ENCODE measurements around the gene FLT4. TPM values are rescaled to one million over a fixed set of nuclear protein-coding genes. Genes with fewer than 3 reads are reported as not detected.

Gene FLT4
- total RNA-seq, 1 donor from 2014 or later: 2.3 TPM

DNA sequence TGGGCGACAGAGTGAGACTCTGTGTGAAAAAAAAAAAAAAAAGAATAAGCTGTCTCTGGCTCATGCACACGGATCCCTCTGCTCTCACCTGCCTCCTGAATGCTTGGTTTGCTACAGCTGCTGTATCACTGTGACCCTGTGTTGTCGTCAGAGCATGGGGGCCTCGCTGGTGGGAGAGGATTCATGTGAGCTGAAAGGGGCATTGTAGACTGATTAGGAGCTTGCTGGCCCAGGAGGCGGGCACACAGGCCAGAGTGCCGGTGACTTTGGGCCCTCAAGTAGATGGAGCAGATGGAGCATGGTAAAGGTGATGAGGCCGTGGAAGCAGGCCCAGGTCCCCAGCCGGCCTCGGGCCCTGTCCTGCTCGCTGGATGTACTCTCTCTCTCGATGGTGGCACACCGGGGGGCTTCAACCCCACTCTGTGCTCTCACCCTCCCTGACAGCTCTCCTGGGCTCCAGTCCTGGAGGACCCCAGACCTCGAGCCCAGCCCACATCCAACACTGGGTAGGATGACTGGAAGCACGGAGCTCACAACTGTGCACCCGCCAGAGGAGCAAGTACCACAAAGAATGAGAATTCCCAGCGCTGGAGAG is 7.1 kb downstream of the FLT4 start:
- no peak for DNase-seq

DNA sequence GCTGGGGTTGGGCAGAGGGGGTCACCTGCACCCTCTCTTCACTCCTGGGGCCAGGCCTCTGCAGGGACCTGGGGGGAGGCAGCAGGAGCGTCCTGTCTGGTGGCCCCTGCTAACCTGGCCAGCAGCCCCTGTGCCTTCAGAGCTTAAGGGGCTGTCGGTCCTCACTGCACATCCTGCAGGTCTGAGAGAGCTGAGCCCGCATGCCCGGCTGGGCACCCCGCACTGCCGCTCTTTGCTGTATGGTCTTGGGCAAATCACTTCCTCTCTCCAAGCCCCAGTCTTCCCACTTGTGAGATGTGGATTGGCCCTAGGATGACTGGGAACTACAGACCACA is 7.9 kb downstream of the FLT4 start:
- no peak for DNase-seq

DNA sequence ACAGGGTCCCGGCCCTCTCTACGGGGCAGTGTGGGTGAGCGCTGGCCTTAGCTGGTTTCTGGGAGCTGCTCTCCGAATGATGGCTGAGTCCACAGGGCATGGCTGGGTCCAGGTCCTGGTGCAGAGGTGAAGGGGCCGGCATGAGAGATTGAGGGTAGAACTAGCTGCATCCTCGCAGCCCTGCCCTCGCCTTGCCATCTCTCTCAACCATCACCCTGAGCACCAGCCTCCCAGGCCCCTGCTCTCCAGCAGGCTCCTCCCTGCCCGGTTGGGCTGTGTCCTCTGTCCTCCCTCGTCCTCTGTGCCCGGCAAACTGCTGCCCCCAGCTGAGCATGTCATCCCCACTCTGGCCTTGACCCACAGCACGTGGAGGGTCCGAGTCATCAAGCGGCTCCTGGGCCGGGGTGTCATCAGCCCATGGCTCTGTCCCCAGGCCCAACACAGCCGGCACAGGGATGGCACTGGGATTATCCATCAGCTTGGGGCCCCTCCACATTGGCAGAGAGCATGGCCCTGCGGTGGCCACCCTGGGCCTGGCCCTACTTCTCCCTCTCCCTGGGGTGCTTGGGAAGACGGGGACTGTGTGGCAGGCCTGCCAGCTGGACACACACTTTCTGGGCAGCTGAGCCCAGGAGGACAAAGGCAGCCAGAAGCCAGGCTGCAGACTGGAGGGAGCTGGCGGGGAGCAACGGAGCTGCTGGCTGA is 8.4 kb downstream of the FLT4 start:
- no peak for DNase-seq

DNA sequence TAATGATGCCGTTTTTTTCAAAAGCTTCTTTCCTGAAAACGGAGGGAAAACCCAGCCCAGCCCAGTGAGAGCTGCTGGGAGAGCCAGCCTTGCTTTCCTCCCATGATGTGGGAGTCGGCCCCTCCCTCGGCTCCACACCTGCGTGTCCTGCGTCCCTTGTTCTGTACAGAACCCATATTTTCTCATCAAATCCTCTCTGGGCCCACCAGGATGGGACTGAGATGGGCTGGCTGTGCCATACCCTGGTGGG is 8.9 kb downstream of the FLT4 start:
- no peak for DNase-seq

DNA sequence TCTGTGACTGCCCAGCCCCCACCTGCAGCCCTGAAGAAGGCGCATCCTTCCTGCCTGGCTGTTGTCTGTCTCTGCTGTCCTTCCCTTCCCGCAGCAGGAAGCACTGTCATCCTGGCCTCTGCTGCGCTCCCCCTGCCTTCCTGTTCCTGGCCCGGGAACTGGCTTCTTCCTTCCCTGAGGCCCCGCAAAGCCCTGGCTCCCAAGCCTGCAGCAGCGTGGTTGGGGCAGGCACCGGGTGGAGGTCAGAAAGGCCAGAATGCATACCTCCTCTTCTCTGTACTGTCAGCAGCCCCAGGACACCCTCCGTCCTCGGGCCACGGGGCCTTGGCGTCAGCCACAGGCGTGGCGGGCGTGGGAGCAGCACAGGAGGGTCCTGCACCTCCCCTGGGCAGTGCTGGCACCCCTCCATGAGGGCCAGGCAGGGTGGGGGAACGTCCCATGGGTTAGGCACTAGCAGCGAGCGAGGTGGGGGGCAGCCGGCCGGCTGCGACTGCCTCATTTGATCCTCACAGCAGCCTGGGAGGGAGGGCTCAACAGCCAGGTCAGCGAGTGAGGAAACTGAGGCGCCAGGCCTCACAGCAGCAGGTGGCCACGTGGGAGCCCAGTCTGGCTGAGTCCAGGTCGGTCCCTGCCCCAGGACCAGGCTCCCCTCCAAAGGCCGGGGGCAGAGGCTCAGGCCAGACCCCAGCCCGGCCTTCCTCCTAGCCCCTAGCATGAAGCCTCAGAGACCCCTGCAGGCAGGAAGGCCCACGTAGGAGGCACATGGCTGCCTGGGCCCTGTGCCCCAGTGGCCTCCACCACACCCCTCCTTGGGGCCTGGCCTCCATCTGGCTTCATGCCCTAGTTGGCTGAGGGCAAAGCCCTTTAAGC is 9.4 kb downstream of the FLT4 start:
- no peak for DNase-seq

DNA sequence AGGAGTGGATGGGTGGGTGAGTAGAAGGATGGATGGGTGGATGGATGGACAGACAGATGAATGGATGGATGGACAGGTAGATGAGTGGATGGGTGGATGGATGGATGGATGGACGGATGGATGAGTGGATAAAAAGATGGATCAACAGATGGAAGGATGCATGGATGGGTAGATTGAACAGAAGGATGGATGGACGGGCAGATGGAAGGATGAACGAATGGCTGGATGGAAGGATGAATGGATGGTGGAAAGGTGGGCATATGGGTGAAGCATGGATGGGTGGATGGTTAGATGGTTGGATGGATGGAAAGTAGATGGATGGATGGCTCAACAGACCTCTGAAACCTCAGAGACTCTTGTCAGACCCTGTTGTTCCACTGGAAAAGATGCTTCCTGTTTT is 10.1 kb downstream of the FLT4 start:
- DNase-seq: no peak

DNA sequence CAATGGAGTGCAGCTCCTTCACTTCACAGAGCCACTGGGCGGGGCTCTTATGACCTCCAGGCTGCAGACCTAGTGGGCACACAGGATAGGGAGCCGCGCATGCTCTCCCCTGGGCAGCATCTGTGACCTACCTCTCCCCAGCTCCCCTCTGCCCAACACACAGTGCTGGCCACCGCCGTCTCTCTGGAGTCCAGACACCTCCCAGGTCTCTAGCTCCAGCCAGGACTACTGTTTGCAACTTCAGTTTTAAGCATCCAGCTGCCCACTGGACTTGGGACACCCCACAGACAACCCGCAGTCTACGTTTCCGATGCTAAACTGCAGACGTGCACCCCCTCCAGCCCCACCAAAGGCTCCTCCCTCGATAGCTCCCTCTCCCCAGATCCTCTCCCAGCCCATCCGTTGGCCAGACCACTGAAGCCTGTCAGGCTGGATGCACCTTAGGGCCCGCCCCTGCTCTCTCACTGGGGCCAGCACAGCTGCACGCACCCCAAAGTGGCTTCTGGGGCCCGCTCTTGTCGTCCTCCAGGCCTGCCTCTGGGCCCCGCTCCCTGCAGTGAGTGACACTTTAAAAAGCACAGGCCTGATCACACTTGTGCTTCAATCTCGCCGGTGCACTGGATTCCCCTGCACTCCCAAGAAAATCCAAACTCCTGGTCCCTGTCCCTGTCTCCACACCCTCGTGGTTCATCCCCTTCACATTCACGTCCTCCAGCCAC is 11.3 kb downstream of the FLT4 start:
- no peak for DNase-seq

DNA sequence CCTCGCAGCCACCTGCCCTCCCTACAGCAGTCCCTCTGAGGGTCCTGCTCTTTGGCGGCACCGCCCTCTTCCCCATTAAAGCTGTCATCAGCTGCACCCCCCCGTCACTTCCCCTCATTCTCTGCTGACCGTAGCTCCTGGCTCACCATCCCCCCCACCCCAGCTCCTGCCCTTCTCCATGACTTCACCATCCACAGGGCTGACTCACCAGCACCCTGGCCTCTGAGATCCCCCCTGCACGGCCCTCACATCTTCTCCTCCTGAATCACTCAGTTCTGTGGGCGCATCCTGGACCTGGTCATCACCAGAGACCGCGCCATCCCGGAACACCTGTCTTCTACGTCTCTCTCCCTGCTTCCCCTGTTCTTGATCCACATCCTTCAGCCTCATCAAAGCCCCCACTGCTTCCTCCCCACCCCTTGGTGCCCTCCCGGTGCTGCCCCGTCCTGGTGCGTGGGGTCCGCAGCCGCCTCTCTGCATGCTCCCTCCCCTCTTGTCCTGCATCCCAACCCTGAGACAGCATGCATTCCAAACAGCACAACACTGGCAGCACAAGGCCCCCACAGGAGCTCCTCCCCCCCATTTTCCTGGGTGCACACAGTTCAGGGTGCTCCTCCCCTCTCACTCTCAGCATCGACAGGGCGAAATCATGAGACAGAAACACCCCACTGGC is 12.9 kb downstream of the FLT4 start:
- no peak for DNase-seq

DNA sequence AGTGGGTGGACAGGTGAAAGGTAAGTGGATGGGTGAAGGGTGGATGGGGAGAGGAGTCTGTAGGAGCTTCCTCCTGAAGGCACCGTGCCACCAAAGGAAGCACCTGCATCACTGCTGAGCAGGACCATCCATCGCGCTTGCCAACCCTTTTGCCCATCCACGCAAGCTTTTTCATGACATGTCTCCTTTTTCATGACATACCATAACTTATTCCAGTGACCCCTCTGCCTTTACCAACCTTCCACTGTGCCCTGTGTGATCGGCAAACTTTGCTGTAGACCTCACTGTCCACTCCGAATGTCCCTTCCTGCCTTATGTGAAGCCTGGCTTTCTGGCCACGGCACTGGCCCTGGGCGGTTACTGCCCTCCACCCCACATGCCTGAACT is 13.4 kb downstream of the FLT4 start:
- DNase-seq: no peak

DNA sequence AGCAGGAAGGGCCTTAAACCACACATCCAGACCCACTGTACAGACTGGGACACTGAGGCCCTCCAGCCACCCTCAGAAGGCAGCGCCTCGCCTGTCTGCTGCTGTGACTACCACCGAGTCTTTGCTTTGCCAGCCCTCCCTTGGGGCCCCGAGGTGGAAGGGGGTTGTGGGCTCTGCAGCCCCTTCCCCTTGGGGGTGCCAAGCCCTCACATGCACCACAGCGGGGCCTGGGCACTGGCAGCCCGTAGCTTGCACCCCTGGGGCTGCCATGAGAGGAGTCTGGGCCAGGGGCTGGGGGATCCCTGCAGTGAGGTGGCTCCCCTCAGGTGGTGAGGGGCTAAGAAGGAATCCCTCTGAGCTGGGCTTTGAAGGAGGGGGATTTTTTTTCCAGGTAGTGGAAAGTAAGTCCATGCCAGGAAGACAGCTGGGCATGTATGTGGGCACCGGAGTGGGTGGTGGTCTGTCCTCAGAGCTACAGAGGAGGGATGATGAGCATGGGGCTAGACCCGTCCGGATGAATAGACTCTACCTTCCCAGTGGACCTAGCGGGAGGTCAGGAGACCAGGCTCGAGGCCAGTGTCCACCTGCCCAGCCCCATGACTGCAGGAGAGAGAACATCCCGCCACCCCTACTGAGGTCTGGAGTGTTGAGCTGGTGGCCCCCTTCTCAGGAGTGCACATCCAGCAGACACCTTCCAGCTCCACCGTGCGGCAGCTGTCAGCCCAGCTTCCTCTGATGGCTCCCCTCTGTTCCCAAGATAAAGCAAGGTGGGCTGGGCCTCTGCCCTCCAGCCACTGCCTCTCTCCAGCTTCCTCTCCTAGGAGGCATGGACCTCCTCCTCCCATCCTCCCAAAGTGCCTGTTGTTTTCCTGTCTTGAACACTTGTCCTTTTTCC is 15.9 kb downstream of the FLT4 start:
- no peak for DNase-seq

DNA sequence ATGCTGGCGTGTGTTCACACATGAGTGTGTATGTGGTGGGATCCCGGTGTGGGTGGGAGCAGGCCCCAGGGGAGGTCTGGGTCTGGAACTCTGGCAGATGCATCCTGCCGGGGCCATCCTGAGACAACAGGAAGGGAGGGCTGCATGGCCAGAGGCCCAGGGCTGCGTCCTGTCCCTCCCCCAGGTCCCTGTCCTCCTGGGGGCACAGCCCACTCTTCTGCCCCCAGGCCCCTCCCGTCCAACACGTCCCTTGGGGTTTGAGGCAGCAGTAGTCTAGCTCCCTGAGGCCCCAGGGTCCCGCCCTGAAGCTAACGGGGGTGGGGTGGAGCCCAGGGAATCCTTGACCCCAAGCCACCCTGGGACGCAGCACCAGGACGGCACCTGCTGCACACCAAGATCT is 16.6 kb downstream of the FLT4 start:
- DNase-seq: no peak

DNA sequence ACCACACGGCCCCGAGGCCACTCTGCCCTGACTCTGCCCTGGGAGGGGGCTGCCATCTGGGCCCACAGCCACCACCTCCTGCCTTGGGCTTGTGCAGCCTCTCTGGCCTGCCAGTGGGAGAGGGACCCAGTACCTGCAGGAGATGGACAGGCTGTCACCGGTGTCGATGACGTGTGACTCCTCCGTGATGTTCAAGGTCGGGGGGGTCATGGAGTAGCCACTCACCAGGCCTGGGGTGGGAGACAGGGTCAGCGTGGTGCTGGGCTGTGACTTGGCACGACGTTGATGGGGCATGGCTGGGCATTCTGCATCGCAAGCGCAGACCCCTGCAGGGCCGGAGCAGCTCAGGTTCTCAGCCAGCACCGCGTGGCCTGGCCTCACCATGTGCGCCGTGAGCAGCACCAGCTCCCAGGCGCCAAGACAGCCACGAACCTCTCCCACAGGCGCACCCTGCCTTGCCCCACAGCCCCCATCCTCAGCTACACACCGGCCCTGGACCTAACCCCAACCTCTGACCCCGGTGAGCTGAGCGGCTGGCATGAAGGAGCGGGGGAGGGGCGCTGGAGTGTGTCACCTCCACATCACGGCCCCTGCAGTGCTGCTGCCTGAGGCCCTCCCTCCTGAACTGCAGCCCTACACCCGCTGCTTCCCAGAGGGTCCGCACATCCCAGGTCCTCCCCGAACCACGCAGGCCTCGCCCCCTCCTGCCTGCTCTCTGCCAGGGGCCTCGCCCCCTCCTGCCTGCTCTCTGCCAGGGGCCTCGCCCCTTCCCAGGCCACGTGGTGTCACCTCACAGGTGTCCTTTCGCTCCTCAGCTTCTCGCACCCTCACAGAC is 17.6 kb downstream of the FLT4 start:
- DNase-seq: no peak

DNA sequence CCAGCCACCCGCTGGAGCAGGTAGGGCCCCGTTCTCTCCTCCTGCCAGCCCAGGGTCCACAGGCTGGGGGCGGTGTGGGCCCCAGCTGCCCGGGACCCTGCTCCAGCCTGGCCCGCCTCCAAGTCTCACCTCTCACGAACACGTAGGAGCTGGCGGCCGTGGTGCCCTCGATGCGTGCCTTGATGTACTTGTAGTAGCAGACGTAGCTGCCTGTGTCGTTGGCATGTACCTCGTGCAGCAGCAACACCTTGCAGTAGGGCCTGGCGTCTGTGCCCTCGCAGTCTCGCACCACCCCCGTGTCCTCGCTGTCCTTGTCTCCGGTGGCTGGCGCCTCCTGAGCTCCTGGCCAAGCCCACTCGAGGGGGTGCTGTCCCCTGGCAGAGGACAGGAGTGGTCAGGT is 19.0 kb downstream of the FLT4 start:
- DNase-seq: no peak

DNA sequence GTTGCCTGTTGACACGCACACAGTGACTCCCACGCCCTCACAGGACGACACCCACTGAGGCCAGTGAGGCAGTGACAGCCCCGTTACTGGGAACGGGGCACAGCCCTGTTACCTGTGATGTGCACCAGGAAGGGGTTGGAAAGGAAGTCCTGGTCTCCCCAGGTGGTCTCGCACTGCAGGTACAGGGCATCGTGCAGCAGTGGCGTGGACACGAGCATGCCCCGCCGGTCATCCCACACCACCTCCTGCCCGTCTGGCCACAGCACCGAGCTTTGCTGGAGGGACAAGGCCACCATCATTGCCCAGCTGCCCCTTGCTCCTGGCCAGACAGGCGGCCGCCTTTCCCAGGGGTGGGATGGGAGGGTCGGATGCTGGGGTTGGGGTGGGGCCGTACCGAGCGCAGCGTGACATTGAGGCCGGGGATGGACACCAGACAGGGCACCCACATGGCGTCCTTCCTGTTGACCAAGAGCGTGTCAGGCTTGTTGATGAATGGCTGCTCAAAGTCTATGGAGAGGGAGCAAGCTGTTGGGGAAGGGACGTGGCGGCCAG is 19.5 kb downstream of the FLT4 start:
- no peak for DNase-seq

DNA sequence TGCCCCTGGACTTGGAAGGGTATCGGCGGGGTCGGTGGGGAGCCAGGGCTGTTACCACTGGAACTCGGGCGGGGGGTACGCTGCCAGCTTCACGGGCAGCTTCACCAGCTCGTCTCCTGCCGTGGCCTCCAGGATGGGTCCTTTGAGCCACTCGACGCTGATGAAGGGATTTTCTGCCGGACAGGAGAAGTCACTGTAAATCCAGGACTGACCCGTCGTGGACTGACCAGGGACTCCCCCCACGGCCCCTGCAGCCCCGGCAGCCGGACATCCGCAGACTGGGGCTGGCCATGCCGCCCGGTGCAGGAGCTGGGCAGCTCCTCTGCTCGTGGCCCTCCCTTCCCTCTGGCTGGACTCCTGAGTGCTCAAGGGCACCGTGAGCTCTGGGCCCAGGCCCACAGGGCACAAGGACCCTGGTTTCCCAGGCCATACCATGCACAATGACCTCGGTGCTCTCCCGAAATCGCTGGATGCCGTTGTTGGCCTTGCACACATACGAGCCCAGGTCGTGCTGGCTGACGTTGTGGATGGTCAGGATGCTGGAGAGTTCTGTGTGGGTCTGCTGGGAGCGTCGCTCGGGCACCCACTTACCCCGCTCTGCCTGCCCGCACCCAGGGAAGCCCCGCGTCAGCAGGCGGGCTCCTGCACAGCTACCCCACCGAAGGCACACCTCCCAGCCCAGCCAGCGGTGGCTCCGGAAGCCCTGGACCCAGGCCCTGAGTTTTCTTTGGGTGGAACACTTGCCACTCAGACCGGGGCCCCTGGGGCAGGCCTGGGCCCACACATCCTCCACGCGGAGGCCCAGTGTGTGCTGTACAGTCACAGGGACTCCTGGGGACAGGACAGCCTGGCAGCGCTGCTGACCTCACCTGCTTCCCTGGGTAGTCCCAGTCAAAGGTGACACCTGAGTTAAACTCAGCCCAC is 20.3 kb downstream of the FLT4 start:
- DNase-seq: no peak

DNA sequence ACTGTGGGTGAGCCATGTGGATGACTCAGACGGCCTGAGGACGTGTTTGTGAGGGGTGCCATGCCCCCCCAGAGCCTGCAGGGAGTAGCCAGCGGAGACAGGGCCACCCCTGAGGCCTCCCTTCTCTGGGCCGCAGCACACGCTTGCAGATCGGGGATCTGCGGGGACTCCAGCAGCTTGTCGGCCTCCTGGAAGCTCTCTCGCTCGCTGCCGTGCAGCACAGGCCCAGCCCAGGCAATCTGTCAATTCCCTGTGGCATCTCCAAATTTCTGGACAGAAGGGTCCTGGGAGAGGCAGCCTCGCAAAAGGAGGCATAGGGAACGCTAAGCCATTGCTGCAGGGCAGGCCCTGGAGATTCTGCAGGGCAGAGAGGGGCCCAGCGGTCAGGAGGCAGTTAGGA is 21.2 kb downstream of the FLT4 start:
- no peak for DNase-seq

DNA sequence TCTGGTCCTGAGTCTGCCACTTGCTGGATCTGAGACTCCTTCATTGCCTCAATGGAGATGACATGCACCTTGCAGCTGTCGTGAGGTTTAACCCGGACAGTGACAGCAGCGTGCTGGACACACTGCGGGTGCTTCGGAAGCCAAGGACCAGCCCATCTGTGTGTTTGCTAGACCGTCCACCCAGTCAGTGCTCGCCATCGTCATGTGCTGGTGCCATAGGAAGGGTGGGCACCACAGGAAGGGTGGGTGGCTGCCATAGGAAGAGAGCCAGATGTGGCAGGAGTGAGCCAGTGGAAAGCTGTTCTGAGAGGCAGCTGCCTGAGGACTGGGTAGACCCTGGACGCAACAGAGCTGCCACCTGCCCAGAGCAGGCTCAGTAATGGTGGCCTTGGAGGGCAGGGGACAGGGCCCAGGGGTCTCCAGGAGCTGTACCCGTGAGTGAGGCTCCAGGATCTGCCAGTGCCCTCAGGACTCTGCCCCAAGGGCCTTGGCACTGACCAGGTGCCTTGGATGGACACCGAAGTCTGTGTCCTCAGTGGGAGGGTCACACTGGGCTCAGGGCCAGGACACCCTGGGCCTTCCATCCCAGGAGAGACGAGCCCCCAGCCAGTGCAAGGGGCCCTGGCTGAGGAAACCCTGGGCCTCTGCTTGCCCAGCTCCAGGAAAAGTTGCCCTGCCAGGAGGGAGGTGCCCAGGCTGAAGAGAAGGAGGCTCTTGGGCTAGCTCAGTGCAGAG is 21.8 kb downstream of the FLT4 start:
- no peak for DNase-seq

DNA sequence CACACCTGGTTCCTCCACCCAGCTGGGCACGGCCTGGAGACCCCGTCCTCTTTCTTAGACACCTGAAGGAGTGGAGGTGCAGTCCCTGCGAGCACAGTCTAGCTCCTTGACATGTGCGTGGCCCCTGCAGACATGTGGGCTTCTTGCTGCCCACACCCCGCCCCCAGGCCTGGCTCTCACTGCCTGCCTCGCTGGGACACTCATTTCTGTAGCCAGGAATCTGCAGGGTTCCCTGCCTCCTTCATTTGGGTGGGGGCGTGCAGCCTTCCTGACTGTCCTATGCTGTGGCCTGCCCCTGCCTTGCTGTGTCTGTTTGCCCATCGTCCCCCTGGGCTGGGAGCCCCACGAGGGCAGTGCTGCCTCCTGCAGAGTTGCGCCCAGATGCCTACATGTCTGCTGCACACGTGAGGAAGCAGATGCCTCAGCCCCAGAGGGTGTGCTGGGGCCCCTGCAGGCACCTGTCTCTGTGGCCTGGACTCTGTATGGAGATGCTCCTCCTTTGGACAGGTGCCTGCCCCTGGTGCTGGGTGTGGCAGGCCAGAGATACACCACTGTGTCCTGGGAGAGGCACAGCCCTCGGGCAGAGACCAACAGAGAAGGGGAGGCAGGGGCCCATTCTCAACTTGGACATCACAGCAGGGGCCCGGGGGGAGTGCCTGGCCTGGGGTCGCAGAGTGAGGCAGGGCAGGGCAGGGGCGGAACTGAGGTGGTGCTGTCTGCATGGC is 22.6 kb downstream of the FLT4 start:
- DNase-seq: no peak
